ENCODE results near the gene COL4A2.

COL4A2 gene

GRCh38 chr13:110373617-110374016 lies 66.5 kb downstream of the COL4A2 start:
- TF ChIP-seq POLR2AphosphoS5 (IDR thresholded peaks at IDR 0.05; ENCODE audit: low read depth, low read length) (no peak), POLR2A (IDR thresholded peaks at IDR 0.05; ENCODE audit: low read depth, low read length) (no peak), TAF1 (IDR thresholded peaks at IDR 0.05; ENCODE audit: borderline replicate concordance, low read depth, low read length) (no peak)
- DNase-seq (ENCODE audit: insufficient read length), result no peak
- FAIRE-seq, result no peak

- DNase-seq (ENCODE audit: insufficient read length), result no peak
- TF ChIP-seq POLR2AphosphoS5 (IDR thresholded peaks at IDR 0.05; ENCODE audit: low read depth, low read length), result no peak
- TF ChIP-seq POLR2A (IDR thresholded peaks at IDR 0.05; ENCODE audit: low read depth, low read length), result no peak
- no peak for TF ChIP-seq TAF1 (IDR thresholded peaks at IDR 0.05; ENCODE audit: borderline replicate concordance, low read depth, low read length)
- no peak for FAIRE-seq
These were observed 67.6 kb downstream of the COL4A2 start for GRCh38 chr13:110374431-110375370.

GRCh38 chr13:110376120-110376519 lies 69.0 kb downstream of the COL4A2 start:
- TF ChIP-seq TAF1 (IDR thresholded peaks at IDR 0.05; ENCODE audit: borderline replicate concordance, low read depth, low read length) (no peak), POLR2AphosphoS5 (IDR thresholded peaks at IDR 0.05; ENCODE audit: low read depth, low read length) (no peak), POLR2A (IDR thresholded peaks at IDR 0.05; ENCODE audit: low read depth, low read length) (no peak)
- FAIRE-seq, result no peak
- no peak for DNase-seq (ENCODE audit: insufficient read length)

GRCh38 chr13:110377178-110377825 lies 70.2 kb downstream of the COL4A2 start:
- FAIRE-seq, result no peak
- no peak for TF ChIP-seq POLR2AphosphoS5 (IDR thresholded peaks at IDR 0.05; ENCODE audit: low read depth, low read length)
- TF ChIP-seq TAF1 (IDR thresholded peaks at IDR 0.05; ENCODE audit: borderline replicate concordance, low read depth, low read length), result no peak
- TF ChIP-seq POLR2A (IDR thresholded peaks at IDR 0.05; ENCODE audit: low read depth, low read length), result no peak

GRCh38 chr13:110377826-110378201 lies 70.7 kb downstream of the COL4A2 start:
- DNase-seq (ENCODE audit: insufficient read length), result no peak
- no peak for TF ChIP-seq POLR2AphosphoS5 (IDR thresholded peaks at IDR 0.05; ENCODE audit: low read depth, low read length)
- no peak for TF ChIP-seq TAF1 (IDR thresholded peaks at IDR 0.05; ENCODE audit: borderline replicate concordance, low read depth, low read length)
- TF ChIP-seq POLR2A (IDR thresholded peaks at IDR 0.05; ENCODE audit: low read depth, low read length), result no peak

More at GRCh38 chr13:110377178-110377825, 70.2 kb downstream of the COL4A2 start:
- no peak for DNase-seq (ENCODE audit: insufficient read length)

GRCh38 chr13:110379358-110379757 lies 72.3 kb downstream of the COL4A2 start:
- FAIRE-seq (no peak), DNase-seq (ENCODE audit: insufficient read length) (no peak)
- TF ChIP-seq TAF1 (IDR thresholded peaks at IDR 0.05; ENCODE audit: borderline replicate concordance, low read depth, low read length), result no peak
- TF ChIP-seq POLR2AphosphoS5 (IDR thresholded peaks at IDR 0.05; ENCODE audit: low read depth, low read length), result no peak
- no peak for TF ChIP-seq POLR2A (IDR thresholded peaks at IDR 0.05; ENCODE audit: low read depth, low read length)

More at GRCh38 chr13:110377826-110378201, 70.7 kb downstream of the COL4A2 start:
- no peak for FAIRE-seq

GRCh38 chr13:110379905-110380341 lies 72.8 kb downstream of the COL4A2 start:
- FAIRE-seq (no peak), DNase-seq (ENCODE audit: insufficient read length) (no peak)
- no peak for TF ChIP-seq POLR2A (IDR thresholded peaks at IDR 0.05; ENCODE audit: low read depth, low read length)
- TF ChIP-seq POLR2AphosphoS5 (IDR thresholded peaks at IDR 0.05; ENCODE audit: low read depth, low read length), result no peak
- no peak for TF ChIP-seq TAF1 (IDR thresholded peaks at IDR 0.05; ENCODE audit: borderline replicate concordance, low read depth, low read length)

- no peak for FAIRE-seq
- no peak for TF ChIP-seq TAF1 (IDR thresholded peaks at IDR 0.05; ENCODE audit: borderline replicate concordance, low read depth, low read length)
- TF ChIP-seq POLR2A (IDR thresholded peaks at IDR 0.05; ENCODE audit: low read depth, low read length), result no peak
- TF ChIP-seq POLR2AphosphoS5 (IDR thresholded peaks at IDR 0.05; ENCODE audit: low read depth, low read length), result no peak
- no peak for DNase-seq (ENCODE audit: insufficient read length)
These were observed 73.4 kb downstream of the COL4A2 start for GRCh38 chr13:110380359-110381028.

GRCh38 chr13:110381029-110381360 lies 73.9 kb downstream of the COL4A2 start:
- FAIRE-seq, result no peak
- no peak for TF ChIP-seq POLR2A (IDR thresholded peaks at IDR 0.05; ENCODE audit: low read depth, low read length)
- TF ChIP-seq POLR2AphosphoS5 (IDR thresholded peaks at IDR 0.05; ENCODE audit: low read depth, low read length), result no peak
- TF ChIP-seq TAF1 (IDR thresholded peaks at IDR 0.05; ENCODE audit: borderline replicate concordance, low read depth, low read length), result no peak
- no peak for DNase-seq (ENCODE audit: insufficient read length)

GRCh38 chr13:110382229-110382628 lies 75.1 kb downstream of the COL4A2 start:
- DNase-seq (ENCODE audit: insufficient read length) (no peak), FAIRE-seq (no peak)
- TF ChIP-seq TAF1 (IDR thresholded peaks at IDR 0.05; ENCODE audit: borderline replicate concordance, low read depth, low read length) (no peak), POLR2A (IDR thresholded peaks at IDR 0.05; ENCODE audit: low read depth, low read length) (no peak), POLR2AphosphoS5 (IDR thresholded peaks at IDR 0.05; ENCODE audit: low read depth, low read length) (no peak)

GRCh38 chr13:110382830-110383229 lies 75.7 kb downstream of the COL4A2 start:
- no peak for TF ChIP-seq POLR2AphosphoS5 (IDR thresholded peaks at IDR 0.05; ENCODE audit: low read depth, low read length)
- TF ChIP-seq TAF1 (IDR thresholded peaks at IDR 0.05; ENCODE audit: borderline replicate concordance, low read depth, low read length), result no peak
- TF ChIP-seq POLR2A (IDR thresholded peaks at IDR 0.05; ENCODE audit: low read depth, low read length), result no peak
- DNase-seq (ENCODE audit: insufficient read length) (no peak), FAIRE-seq (no peak)
